ENCODE data around the gene SUMO2. TPM values are rescaled to one million over a fixed set of nuclear protein-coding genes. Genes with fewer than 3 reads are reported as not detected.
"Not testable (repeated sequence)": the region's sequence is repeated elsewhere in the genome, so short reads cannot be mapped to it uniquely, and the experiment has no call there.

The SUMO2 gene
- total RNA-seq, 2 donors from 2014 or later, result 57.9 to 60.1 TPM

- no peaks in the 10 kb centered on the region for H3K36me3 ChIP-seq
- DNase-seq (ENCODE audit: low spot score), result no peak
Observed at GRCh38 chr17:75144816-75145512, 37.8 kb downstream of the SUMO2 start.

DNA sequence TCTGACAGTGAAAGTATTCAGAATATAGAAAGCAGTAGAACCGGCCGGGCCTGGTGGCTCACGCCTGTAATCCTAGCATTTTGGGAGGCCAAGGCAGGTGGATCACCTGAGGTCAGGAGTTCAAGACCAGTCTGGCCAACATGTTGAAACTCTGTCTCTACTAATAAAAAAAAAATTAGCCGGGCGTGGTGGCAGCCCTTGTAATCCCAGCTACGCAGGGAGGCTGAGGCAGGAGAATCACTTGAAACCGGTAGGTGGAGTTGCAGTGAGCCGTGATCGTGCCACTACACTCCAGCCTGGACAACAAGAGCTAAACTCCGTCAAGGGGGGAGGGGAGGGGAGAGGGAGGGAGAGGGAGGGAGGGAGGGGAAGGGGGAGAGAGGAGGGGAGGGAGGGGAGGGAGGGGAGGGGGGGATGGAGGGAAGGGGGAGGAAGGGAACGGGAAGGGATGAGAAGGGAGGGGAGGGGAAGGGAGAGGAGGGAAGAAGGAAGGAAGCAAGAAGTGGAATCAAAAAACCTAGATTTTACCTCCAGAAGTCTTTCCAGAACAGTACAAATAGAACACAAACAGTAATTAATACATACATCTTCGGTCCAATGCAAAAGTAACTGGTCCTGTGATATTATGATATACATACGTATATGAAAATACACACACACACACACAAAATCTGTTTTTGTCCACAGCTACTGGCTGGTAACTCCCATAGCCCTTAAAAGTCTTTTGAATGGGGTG, 40.4 kb downstream of the SUMO2 start:
- H3K4me1 ChIP-seq (ENCODE audit: control insufficient read depth in 1 of 2, low read depth in 2 of 2), result no peaks in the 10 kb centered on the region
- H3K27me3 ChIP-seq (replicated peaks; ENCODE audit: insufficient read depth), result no peaks in the 10 kb centered on the region
- H3K27ac ChIP-seq, result no peak overlapping the region
- TF ChIP-seq CTCF (IDR thresholded peaks at IDR 0.05), result no peak
- DNase-seq (ENCODE audit: low spot score), result no peak
- no peaks in the 10 kb centered on the region for H3K9me3 ChIP-seq
- H3K4me3 ChIP-seq, result no peak overlapping the region
- no peak for ATAC-seq (ENCODE audit: insufficient number of reproducible peaks, low FRiP score, low read depth)
- no peaks in the 10 kb centered on the region for H3K36me3 ChIP-seq

More at GRCh38 chr17:75144816-75145512, 37.8 kb downstream of the SUMO2 start:
- H3K4me1 ChIP-seq (ENCODE audit: control insufficient read depth in 1 of 2, low read depth in 2 of 2), result no peaks in the 10 kb centered on the region
- TF ChIP-seq CTCF (IDR thresholded peaks at IDR 0.05), result no peak
- no peak overlapping the region for H3K27ac ChIP-seq
- no peaks in the 10 kb centered on the region for H3K9me3 ChIP-seq
- no peak overlapping the region for H3K4me3 ChIP-seq
- H3K27me3 ChIP-seq (replicated peaks; ENCODE audit: insufficient read depth), result no peaks in the 10 kb centered on the region
- ATAC-seq (ENCODE audit: insufficient number of reproducible peaks, low FRiP score, low read depth), result no peak

DNA sequence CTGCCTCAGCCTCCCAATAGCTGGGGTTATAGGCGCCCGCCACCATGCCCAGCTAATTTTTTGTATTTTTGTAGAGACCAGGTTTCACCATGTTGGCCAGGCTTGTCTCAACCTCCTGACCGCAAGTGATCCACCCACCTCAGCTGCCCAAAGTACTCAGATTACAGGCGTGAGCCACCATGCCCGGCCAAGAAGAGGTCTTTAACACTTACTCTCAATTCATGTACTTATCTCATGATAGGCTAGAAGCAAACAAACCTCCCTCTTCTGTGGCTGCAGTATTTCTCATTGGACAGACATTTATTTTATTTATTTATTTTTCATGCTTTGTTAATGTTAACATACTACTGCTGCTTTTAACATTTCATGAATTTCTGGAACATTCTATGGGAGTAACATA, 44.2 kb downstream of the SUMO2 start:
- Histone ChIP-seq H3K4me1 (ENCODE audit: control insufficient read depth in 1 of 2, low read depth in 2 of 2) (no peaks in the 10 kb centered on the region), H3K27me3 (replicated peaks; ENCODE audit: insufficient read depth) (no peaks in the 10 kb centered on the region), H3K9me3 (no peaks in the 10 kb centered on the region), H3K36me3 (no peaks in the 10 kb centered on the region), H3K4me3 (no peak overlapping the region), H3K27ac (no peak overlapping the region)
- no peak for ATAC-seq (ENCODE audit: insufficient number of reproducible peaks, low FRiP score, low read depth)
- DNase-seq (ENCODE audit: low spot score), result no peak
- no peak for TF ChIP-seq CTCF (IDR thresholded peaks at IDR 0.05)

GRCh38 chr17:75137762-75138161, 45.0 kb downstream of the SUMO2 start:
- not testable (repeated sequence) for H3K36me3 ChIP-seq; ATAC-seq (ENCODE audit: insufficient number of reproducible peaks, low FRiP score, low read depth); H3K9me3 ChIP-seq; H3K4me3 ChIP-seq; H3K4me1 ChIP-seq (ENCODE audit: control insufficient read depth in 1 of 2, low read depth in 2 of 2); DNase-seq (ENCODE audit: low spot score); H3K27me3 ChIP-seq (replicated peaks; ENCODE audit: insufficient read depth); H3K27ac ChIP-seq

- ATAC-seq (ENCODE audit: insufficient number of reproducible peaks, low FRiP score, low read depth) (no peak), DNase-seq (ENCODE audit: low spot score) (no peak)
- Histone ChIP-seq H3K36me3 (no peaks in the 10 kb centered on the region), H3K4me1 (ENCODE audit: control insufficient read depth in 1 of 2, low read depth in 2 of 2) (peaks cover under 1 to 3% of the 10 kb centered on the region in 2 donors), H3K9me3 (no peaks in the 10 kb centered on the region), H3K27me3 (replicated peaks; ENCODE audit: insufficient read depth) (no peaks in the 10 kb centered on the region), H3K27ac (no peak overlapping the region), H3K4me3 (no peak overlapping the region)
- TF ChIP-seq CTCF (IDR thresholded peaks at IDR 0.05), result no peak
Observed at GRCh38 chr17:75135946-75136345, 46.8 kb downstream of the SUMO2 start.

Measured in thoracic aorta (tissue), 2 donors.